HepG2 (cell line): ENCODE results near the gene ADGRF4. TPM values are rescaled to one million over a fixed set of nuclear protein-coding genes. Genes with fewer than 3 reads are reported as not detected.

ENCODE experiments used
- ATAC-seq: fragments of 200-7000 bp; cut with Tn5 transposase; 3 replicates; pipeline ENCODE4 v1.9.1; 2020; ENCODE audit warnings: mild to moderate bottlenecking, moderate library complexity
- BruUV-seq: library from RNA; stranded (reverse); fragments of 400-500 nt; replicated peaks from 2 replicates; lab custom pipeline; 2021; lab: Mats Ljungman, UMichigan
- CTCF ChIA-PET: fragments of 300-600 bp; formaldehyde crosslinking; extraction: SDS; loops from one replicate; lab custom pipeline; 2021; ENCODE audit warnings: low total read pairs, inconsistent platforms, low intra/inter-chr PET ratio; lab: Yijun Ruan, JAX
- POLR2A ChIA-PET: fragments of 350-600 bp; sonication (Branson Sonifier 250); formaldehyde crosslinking; loops from one replicate; lab custom pipeline; 2020; ENCODE audit warnings: antibody characterized with exemption, inconsistent platforms; lab: Yijun Ruan, JAX
- DNase-seq: peaks from one replicate; pipeline ENCODE4 v3.0.0-alpha.2; 2015; ENCODE audit warnings: low spot score
- FAIRE-seq: peaks from 3 replicates; lab custom pipeline; 2011; peaks lifted over from hg19 to GRCh38; lab: Jason Lieb, UNC
- H2AFZ ChIP-seq: one replicate; pipeline ENCODE4 v1.6.1; 2011; ENCODE audit warnings: low read length, inconsistent platforms
- H3K27ac ChIP-seq: fragments of 300-600 bp; 3 replicates; pipeline ENCODE4 v1.8.0; 2011; ENCODE audit warnings: mixed run types, mild to moderate bottlenecking, mixed read lengths, low read length, inconsistent platforms; ENCODE audit not compliant: insufficient read depth; ENCODE audit errors: extremely low read length
- H3K27me3 ChIP-seq, 2 experiments: fragments of 200-600 bp in 1 of 2; 2 replicates in 1 of 2; 3 replicates in 1 of 2; pipeline versions ENCODE4 v1.6.0 to v1.8.0; 2011; ENCODE audit warnings: low read length in 2 of 2, mild to moderate bottlenecking in 2 of 2, moderate library complexity in 2 of 2, inconsistent platforms in 1 of 2; ENCODE audit not compliant: insufficient read depth in 2 of 2, control insufficient read depth in 1 of 2
- H3K36me3 ChIP-seq, 2 experiments: fragments of 200-600 bp in 1 of 2; replicated peaks in 1 of 2; 2 replicates in 1 of 2; 3 replicates in 1 of 2; pipeline versions ENCODE4 v1.5.1 to v1.8.0; 2011; ENCODE audit warnings: low read length in 2 of 2, inconsistent platforms in 1 of 2; ENCODE audit not compliant: insufficient read depth in 2 of 2, control insufficient read depth in 1 of 2
- H3K4me1 ChIP-seq: 2 replicates; pipeline ENCODE4 v1.5.1; 2012; ENCODE audit warnings: low read length, inconsistent platforms; ENCODE audit not compliant: insufficient read depth
- H3K4me2 ChIP-seq: 2 replicates; pipeline ENCODE4 v1.6.0; 2011; ENCODE audit warnings: low read depth, low read length, inconsistent platforms
- H3K4me3 ChIP-seq, 3 experiments: fragments of 200-600 bp in 1 of 3; sonication (generic), shearing (Covaris generic) in 1 of 3; replicated peaks in 1 of 3; 2 replicates each; pipeline ENCODE4 v1.5.1; 2011 to 2016; ENCODE audit warnings: low read length in 3 of 3, inconsistent platforms in 2 of 3, low read depth in 2 of 3, mild to moderate bottlenecking in 2 of 3, control low read depth in 1 of 3, mixed read lengths in 1 of 3; ENCODE audit not compliant: insufficient read depth in 1 of 3
- H3K79me2 ChIP-seq: one replicate; pipeline ENCODE4 v1.6.1; 2011; ENCODE audit warnings: low read length, inconsistent platforms; ENCODE audit not compliant: insufficient read depth
- H3K9ac ChIP-seq: 2 replicates; pipeline ENCODE4 v1.6.0; 2011; ENCODE audit warnings: mild to moderate bottlenecking, low read depth, low read length, inconsistent platforms; ENCODE audit not compliant: insufficient read depth
- H3K9me3 ChIP-seq: 2 replicates; pipeline ENCODE4 v1.5.1; 2012; ENCODE audit warnings: mild to moderate bottlenecking, low read length
- H4K20me1 ChIP-seq: 2 replicates; pipeline ENCODE4 v1.6.0; 2011; ENCODE audit warnings: inconsistent platforms, mild to moderate bottlenecking, low read length, moderate library complexity; ENCODE audit not compliant: insufficient read depth
- BORCS8-MEF2B ChIP-seq: sonication (generic); formaldehyde crosslinking; IDR thresholded peaks from 2 replicates; pipeline ENCODE4 v1.8.0; 2022; ENCODE audit warnings: mild to moderate bottlenecking, missing genetic modification reagents
- CEBPZ ChIP-seq: IDR thresholded peaks from 2 replicates; pipeline ENCODE4 v1.6.1; 2012; ENCODE audit warnings: low read length, improper control_type of control experiment
- FOXK1 ChIP-seq: sonication (generic); formaldehyde crosslinking; IDR thresholded peaks from 2 replicates; pipeline ENCODE4 v1.4.0; 2020; ENCODE audit warnings: low read depth, missing genetic modification reagents, borderline replicate concordance
- HES4 ChIP-seq: sonication (generic); formaldehyde crosslinking; IDR thresholded peaks from 2 replicates; pipeline ENCODE4 v1.9.0; 2021; ENCODE audit warnings: mild to moderate bottlenecking, missing genetic modification reagents, borderline replicate concordance
- HOXA3 ChIP-seq: sonication (generic); formaldehyde crosslinking; IDR thresholded peaks from 2 replicates; pipeline ENCODE4 v1.5.0; 2020; ENCODE audit warnings: missing genetic modification reagents
- IKZF1 ChIP-seq: fragments of 450-650 bp; IDR thresholded peaks from 2 replicates; pipeline ENCODE4 v1.7.1; 2016
- KLF11 ChIP-seq: IDR thresholded peaks from 2 replicates; pipeline ENCODE4 v1.6.1; 2016; ENCODE audit warnings: missing compliant biosample characterization
- NFYC ChIP-seq: IDR thresholded peaks from 2 replicates; pipeline ENCODE4 v1.6.1; 2016; ENCODE audit warnings: missing genetic modification reagents, missing compliant biosample characterization
- PLRG1 ChIP-seq: fragments of 450-650 bp; conservative IDR thresholded peaks from 2 replicates; pipeline ENCODE4 v1.6.1; 2016
- PREB ChIP-seq: sonication (generic); formaldehyde crosslinking; IDR thresholded peaks from 2 replicates; pipeline ENCODE4 v1.4.0; 2020; ENCODE audit warnings: missing genetic modification reagents
- RXRA ChIP-seq: sonication (generic); formaldehyde crosslinking; IDR thresholded peaks from 2 replicates; pipeline ENCODE4 v1.5.1; 2020; ENCODE audit warnings: missing genetic modification reagents
- XBP1 ChIP-seq: sonication (generic); formaldehyde crosslinking; IDR thresholded peaks from 2 replicates; pipeline ENCODE4 v1.5.0; 2020; ENCODE audit warnings: missing genetic modification reagents
- YY1 ChIP-seq: IDR thresholded peaks from 2 replicates; pipeline ENCODE4 v1.6.1; 2011; ENCODE audit warnings: low read length, low read depth, moderate library complexity, mild to moderate bottlenecking; ENCODE audit not compliant: insufficient read depth, insufficient replicate concordance
- ZSCAN29 ChIP-seq: sonication (generic); formaldehyde crosslinking; conservative IDR thresholded peaks from 2 replicates; pipeline ENCODE4 v1.4.0; 2020; ENCODE audit warnings: mild to moderate bottlenecking, missing genetic modification reagents
- whole genome bisulfite sequencing: methylation state at CpG from one replicate; pipeline ENCODE4 v1.1.6; 2017; ENCODE audit warnings: low lambda C conversion rate; 5-methylcytosine and 5-hydroxymethylcytosine counted together
- in situ Hi-C: cut with HindIII; loops from 2 replicates; pipeline ENCODE4 v1.10.0; 2017; ENCODE audit warnings: low pct_unique_long_range_greater_than_20kb; ENCODE audit not compliant: extremely low pct_ligation_motif_present
- intact Hi-C: fragments of 100-400 bp; cut with micrococcal nuclease; formaldehyde crosslinking; loops from one replicate; pipeline ENCODE4 v1.10.0; 2022; ENCODE audit not compliant: unreplicated experiment
- polyA plus RNA-seq, 8 experiments: library from polyadenylated mRNA; depleted of rRNA in 3 of 8; stranded (reverse) in 7 of 8; unstranded in 1 of 8; fragments of >200 nt; fragmentation: Illumina TruSeq in 4 of 8; extraction: Trizol in 4 of 8; gene quantifications; 2 replicates each; pipeline versions ENCODE4 v1.2.1 to v1.2.3, GENCODE V29; 2011 to 2016; ENCODE audit warnings: low read depth in 4 of 8, missing spikeins in 1 of 8, mixed read lengths in 1 of 8; ENCODE audit not compliant: insufficient read depth in 1 of 8
- total RNA-seq, 5 experiments: library from RNA; depleted of rRNA; stranded (reverse); fragments of >200 nt; fragmentation: Illumina TruSeq; extraction: Trizol; gene quantifications; 2 replicates each; pipeline ENCODE4 v1.2.3, GENCODE V29; 2016; ENCODE audit warnings: low read depth in 1 of 5

Gene ADGRF4
- total and polyA plus RNA-seq, 2 of the 13 experiments (the other 11 are each of a cell fraction or from before 2014, with no cell fraction given): 0.01 TPM; not detected in 1

DNA sequence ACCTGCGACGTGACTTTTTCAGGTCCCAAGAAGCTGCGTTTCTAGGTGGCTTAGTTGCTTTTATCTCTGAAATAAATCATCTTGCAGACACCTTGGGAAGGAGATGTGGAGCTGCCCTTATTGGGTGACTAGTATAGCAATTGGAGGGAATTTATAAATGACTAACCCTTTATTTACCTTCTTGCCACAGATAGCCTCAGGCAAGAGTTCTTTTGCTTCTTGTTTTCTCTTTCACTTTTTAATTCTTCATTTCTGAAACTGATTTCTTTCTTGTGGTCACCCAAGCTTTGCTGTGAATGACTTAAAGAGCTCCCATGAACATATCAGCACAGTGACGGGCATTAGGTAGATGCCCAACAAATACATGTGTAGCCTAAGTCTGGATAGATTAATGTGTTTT, 3.0 kb downstream of the ADGRF4 start:
- no peak overlapping the region for H3K27ac ChIP-seq
- no peak overlapping the region for H3K4me3 ChIP-seq
- no peak for DNase-seq
- FAIRE-seq: no peak
- POLR2A ChIA-PET: no interaction called here
- no peaks in the 10 kb centered on the region for H3K4me1 ChIP-seq
- no peak for TF ChIP-seq IKZF1
- no peaks in the 10 kb centered on the region for H3K79me2 ChIP-seq
- H2AFZ ChIP-seq: no peak overlapping the region
- CTCF ChIA-PET: no interaction called here
- no peaks in the 10 kb centered on the region for H4K20me1 ChIP-seq
- no peak overlapping the region for H3K4me2 ChIP-seq
- no peak overlapping the region for H3K9ac ChIP-seq
- no peak for ATAC-seq
- no peaks in the 10 kb centered on the region for H3K9me3 ChIP-seq
- intact Hi-C loops (no loop called here), in situ Hi-C loops (no loop called here)
- H3K27me3 ChIP-seq: peaks cover 0 to 2% of the 10 kb centered on the region in 2 experiments; a peak in 2 of 5 replicates
- no TSS peak for BruUV-seq
- 44% methylated on average over 4 of the region's 4 CpGs for WGBS
- no peaks in the 10 kb centered on the region for H3K36me3 ChIP-seq

GRCh38 chr6:47709160-47709559, 10.8 kb downstream of the ADGRF4 start:
- H2AFZ ChIP-seq: no peak overlapping the region
- H4K20me1 ChIP-seq: no peaks in the 10 kb centered on the region
- intact Hi-C loops (no loop called here), in situ Hi-C loops (no loop called here)
- H3K36me3 ChIP-seq: no peaks in the 10 kb centered on the region
- WGBS: 26% methylated on average over 5 of the region's 5 CpGs
- H3K9ac ChIP-seq: no peak overlapping the region
- no peaks in the 10 kb centered on the region for H3K79me2 ChIP-seq
- no TSS peak for BruUV-seq
- no peaks in the 10 kb centered on the region for H3K4me1 ChIP-seq
- POLR2A ChIA-PET: no interaction called here
- no peak overlapping the region for H3K4me3 ChIP-seq
- ATAC-seq (no peak), FAIRE-seq (no peak), DNase-seq (no peak)
- no peak overlapping the region for H3K4me2 ChIP-seq
- CTCF ChIA-PET: no interaction called here
- no peaks in the 10 kb centered on the region for H3K9me3 ChIP-seq
- no peak overlapping the region for H3K27ac ChIP-seq
- H3K27me3 ChIP-seq: peaks cover 0 to 4% of the 10 kb centered on the region in 2 experiments; a peak in 1 of 5 replicates
- no peak for TF ChIP-seq BORCS8-MEF2B (CRISPR knock-in tag)
- no peak for TF ChIP-seq PREB (CRISPR knock-in tag)
- TF ChIP-seq PLRG1: no peak
- TF ChIP-seq YY1: no peak
- no peak for TF ChIP-seq ZSCAN29 (CRISPR knock-in tag)
- TF ChIP-seq FOXK1 (CRISPR knock-in tag): no peak
- TF ChIP-seq KLF11 (CRISPR knock-in tag): no peak
- no peak for TF ChIP-seq HES4
- TF ChIP-seq HOXA3 (CRISPR knock-in tag): no peak
- TF ChIP-seq NFYC (CRISPR knock-in tag): no peak
- TF ChIP-seq RXRA (CRISPR knock-in tag): no peak
- TF ChIP-seq XBP1 (CRISPR knock-in tag): no peak
- TF ChIP-seq CEBPZ: no peak
